ENCODE results near the gene STXBP6.
A peak's percentile ranks its signal among the peaks of the same experiment; 100 is the strongest.

The STXBP6 gene

GRCh38 chr14:25050269-25051150 is 563 bp upstream of the STXBP6 start:
- peak; percentile 34 for DNase-seq

DNA sequence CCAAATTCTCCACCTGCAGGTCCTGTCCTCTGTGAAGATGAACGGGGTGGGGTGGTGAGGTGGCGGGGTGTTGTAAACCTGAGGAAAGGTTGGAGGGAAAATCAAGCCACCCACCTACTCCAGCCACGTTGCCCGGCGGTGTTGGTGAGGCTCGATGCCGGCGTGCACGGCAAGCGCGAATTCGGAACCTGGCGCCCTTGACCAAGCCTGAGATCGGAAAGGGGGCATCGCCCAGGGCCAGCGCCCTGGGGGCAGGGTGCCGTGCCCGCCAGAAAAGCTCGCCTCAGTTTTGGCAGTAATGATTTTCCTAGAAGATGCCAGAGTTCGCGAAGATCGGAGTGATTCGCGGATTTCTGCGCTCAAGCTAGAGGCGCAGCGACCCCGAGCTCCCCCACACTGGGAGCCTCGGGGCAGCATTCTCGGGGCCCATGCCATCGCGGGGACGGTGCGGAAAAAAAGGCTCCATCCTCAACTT is 817 bp downstream of the STXBP6 start:
- DNase-seq, result no peak

DNA sequence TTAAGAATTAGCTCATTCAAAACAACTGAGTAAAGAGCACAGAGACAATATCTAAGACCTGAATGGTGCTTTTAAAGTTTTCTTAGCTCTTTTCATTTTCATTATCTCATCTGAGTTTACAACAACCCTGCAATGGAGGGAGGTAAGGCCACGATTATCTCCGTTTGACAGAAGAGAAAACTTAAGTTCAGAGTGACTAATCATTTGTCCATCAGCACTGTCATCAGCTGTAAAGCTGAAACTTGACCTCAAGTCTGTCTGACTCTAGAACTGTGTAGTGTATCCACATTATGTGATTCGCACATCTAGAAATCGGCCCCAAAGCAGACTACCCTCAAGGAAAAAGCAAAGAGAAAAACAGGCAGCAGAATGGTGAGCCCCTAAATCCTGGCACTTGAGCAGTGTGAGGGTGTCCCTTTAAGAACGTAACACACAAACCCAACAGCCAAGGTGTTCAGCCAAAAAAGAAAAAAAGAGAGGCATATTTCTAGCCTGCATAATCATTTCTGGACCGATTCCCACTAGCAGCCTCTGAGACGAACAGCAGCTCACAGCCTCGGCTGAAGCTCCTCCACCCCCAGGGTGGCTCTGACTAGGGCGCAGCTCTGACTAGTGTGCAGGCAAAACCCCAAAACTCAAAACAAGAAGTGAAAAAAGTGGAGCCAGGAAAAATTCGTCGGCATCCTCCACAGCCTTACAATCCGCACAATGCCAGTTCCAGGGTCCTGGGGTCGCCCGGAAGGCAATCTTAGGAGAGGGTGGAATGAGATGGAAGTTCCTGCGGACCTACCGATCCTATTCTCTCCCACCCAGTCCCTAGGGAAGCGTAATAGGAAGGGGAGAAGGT is 1.6 kb downstream of the STXBP6 start:
- no peak for DNase-seq

GRCh38 chr14:25046301-25046943 is 3.5 kb downstream of the STXBP6 start:
- DNase-seq, result no peak

DNA sequence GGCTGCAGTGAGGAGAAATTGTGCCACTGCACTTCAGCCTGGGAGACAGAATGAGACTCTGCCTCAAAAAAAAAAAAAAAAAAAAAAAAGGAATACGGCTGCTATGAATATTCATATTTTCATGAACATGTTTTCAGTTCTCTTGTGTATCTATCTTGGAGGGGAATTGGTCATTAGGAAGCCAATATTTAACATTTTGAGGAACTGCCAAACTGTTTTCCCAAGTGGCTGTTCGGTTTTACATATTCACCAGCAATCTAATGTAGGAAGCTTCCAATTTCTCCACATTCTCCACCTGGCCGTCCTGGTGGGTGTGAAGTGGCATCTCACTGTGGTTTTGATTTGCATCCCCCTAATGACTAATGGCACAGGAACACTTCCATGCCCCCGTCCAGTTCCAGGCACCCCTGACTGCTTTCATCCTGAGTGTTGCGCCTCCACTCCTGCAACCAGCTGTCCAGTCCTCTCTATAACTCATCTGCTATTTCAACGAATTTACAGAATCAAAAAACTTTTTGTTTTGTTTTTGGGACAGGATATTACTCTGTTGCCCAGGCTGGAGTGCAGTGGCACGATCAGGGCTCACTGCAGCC is 5.7 kb downstream of the STXBP6 start:
- DNase-seq, result no peak

- peak; percentile 52 for DNase-seq
Measured at GRCh38 chr14:25042362-25043299, 7.3 kb downstream of the STXBP6 start.

DNA sequence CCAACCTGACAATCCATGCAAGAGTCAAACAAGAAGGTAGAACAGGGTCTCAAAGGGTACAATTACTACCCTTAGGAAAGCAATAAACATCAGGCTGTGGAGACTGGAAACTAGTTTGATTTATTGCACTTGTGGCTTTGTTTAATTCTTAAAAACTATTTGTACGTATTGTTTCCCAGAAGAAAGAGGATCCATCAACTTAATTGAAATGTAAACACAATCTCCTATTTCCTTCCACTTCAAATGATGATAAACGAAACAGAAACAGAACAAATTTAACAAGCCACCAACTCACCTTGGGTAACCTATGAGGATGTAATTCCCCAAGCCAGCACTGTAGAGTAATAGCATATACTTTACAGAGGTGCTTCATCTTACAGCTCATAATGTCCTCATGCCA is 8.0 kb downstream of the STXBP6 start:
- DNase-seq, result peak; percentile 60

- DNase-seq, result no peak
Measured at GRCh38 chr14:25041484-25041883, 8.5 kb downstream of the STXBP6 start.

DNA sequence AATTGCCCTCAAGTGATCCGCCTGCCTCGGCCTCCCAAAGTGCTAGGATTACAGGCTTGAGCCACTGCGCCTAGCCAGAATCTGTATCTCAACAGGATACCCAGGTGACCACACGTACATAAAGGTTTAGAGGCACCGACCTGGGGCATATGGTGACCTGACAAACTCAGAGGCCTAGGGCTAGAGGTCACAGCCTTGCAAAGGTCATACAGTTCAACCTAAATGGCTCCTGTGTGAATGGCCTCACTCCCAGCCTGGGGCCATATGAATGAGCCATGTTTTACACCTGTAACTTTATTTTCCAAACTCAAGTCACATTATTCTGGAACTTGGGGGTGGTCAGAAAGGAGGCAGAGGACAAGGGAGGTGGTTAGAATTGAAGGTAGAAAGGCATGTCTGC is 10.0 kb downstream of the STXBP6 start:
- DNase-seq, result no peak

DNA sequence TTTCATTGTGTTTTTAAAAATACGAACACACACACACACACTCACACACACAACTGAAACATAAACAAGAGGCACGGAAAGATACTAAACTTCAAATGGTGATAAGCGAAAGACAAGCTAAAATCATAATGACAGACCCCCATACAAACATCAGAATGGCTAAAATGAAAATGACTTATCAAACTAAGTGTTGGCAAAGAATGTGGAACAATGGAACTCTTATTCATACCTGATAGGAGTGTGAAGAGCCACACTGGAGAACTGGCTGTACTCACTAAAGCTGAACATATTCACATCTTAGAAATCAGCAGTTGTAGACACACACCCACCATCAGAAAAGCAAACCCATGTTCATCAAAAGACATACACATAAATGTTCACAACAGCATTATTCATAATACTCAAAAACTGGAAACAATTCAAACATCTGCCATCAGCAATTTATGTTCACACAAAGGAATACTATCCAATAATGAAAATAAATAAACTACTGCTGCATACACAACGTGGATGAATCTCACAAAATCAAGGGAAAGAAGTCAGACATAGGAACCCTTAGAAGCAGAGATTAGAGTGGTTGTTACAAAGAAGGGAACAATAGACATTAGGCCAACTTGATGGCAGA is 11.8 kb downstream of the STXBP6 start:
- DNase-seq, result no peak

- no peak for DNase-seq
Measured at GRCh38 chr14:25037032-25037431, 12.9 kb downstream of the STXBP6 start.

DNA sequence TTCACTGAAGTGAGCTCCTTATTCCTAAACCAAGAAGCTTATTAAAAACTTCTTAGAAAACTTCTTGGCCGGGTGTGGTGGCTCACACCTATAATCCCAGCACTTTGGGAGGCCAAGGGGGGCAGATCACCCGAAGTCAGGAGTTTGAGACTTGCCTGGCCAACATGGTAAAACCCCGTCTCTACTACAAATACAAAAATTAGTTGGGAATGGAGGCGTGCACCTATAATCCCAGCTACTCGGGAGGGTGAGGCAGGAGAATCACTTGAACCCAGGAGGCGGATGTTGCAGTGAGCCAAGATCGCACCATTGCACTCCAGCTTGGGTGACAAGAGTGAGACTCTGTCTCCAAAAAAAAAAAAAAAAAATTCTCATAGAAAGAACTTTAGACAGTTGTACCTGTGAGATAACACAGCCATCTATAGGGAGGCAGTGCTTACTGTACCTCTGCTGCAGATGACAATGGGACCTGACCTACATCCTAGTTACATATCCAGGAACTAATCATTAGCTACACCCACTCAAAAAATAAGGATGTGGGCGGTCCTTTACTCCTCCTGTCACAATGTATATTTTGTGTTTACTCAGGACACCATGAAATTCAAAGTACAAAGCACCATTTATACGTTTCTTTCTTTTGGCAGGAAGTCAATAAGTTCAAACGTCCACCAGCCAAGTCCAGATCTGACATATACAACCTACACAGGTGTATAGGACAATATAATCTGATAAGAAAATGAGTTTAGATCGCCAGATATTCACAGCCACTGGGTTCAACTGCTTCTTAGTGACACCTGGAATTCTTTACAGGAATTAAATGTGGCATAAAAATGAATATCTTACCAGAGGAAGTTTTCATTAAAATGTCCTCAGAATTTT is 14.9 kb downstream of the STXBP6 start:
- DNase-seq, result no peak

- no peak for DNase-seq
Measured at GRCh38 chr14:25033358-25033757, 16.6 kb downstream of the STXBP6 start.

GRCh38 chr14:25032092-25032784 is 17.7 kb downstream of the STXBP6 start:
- DNase-seq, result no peak

DNA sequence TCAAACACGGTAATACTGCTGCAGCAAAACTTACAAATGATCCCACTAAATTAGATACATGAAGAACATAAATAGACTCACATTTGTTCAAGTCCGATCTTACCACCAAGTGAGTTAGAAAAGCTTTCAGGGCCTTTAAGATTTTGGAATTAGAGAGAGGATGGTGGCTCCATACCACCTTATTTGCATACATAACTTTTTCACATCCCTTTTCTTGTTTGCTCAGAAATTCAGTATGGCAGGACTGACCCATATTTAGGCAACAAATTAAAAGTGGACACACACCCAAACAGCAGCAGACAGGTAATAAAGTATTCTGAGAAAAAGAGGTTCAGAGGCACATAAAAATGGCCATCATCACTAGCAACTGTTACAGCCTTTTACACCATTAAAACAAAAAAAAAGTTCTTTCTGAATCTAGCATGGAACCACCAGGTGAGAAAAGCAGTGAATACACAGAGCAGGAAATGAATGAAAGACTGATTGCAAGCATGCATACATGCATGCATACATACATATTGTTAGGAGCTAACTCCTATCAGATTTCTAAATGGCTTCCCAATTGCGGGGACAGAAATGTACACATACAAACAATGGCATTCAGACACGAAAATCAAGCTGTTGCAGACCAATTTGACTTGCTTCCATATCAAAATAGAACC is 23.3 kb downstream of the STXBP6 start:
- no peak for DNase-seq

DNA sequence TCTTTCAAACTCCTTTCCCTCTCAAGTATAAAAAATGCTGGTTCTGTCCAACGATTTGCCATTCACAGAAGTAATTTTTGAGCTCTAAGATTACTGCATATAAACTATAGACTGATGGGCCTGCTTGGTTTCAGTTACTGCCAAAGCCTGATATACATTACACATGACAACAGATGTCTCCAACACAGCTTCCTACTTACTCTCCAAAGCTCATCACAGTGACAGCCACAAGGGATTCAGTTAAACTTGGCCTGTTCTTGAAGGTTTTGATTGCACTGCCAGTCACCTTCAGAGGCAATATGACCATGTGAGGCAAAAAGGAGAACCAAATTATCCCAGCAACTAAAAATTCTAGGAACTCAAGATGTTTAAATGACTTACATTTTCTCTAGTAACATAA is 30.1 kb downstream of the STXBP6 start:
- no peak for DNase-seq

DNA sequence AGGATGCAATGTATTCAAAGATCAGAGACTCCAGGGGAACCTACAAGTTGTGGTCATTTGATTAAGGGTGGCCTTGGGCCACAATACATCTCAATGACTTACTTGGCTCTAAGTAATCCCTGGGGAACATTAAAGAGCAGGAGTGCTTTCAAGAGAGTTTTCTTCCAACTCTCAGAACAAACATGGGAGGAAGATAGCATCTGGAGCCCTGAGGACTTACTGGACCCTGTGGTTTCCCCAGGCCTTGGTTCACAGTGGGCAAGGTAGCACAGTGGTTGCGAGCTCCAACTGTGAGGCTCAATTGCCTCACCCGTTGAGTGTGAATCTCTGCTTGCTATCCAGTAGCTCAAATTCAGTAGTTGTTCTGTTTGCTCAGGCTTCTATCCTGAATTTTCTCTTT is 32.4 kb downstream of the STXBP6 start:
- no peak for DNase-seq

DNA sequence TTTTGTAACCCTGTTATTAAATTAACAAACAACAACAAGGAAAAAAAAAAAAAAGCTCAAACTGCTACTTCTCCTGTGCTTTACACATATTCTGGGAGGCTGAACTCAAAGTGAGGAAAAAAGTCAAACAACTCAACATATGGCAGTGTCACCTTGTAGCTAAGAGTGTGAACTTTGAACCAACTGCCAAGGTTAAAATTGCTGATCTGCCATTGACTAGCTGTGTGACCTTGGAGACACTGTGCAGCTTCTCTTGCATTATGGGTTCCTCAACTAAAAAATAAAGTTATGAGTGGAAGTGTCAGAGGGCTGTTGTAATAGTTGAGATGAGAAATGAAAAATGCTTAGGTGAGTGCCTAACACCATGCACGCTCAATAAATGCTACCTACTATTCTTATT is 34.2 kb downstream of the STXBP6 start:
- no peak for DNase-seq

GRCh38 chr14:25014440-25014839 is 35.5 kb downstream of the STXBP6 start:
- DNase-seq, result no peak
